Endothelial cell of umbilical vein (primary cell): ENCODE data around the gene BMP2. TPM values are rescaled to one million over a fixed set of nuclear protein-coding genes. Genes with fewer than 3 reads are reported as not detected.

ENCODE experiments used
- BruUV-seq: library from RNA; stranded (reverse); fragments of 400-500 nt; replicated peaks from 2 replicates; lab custom pipeline; 2021; lab: Mats Ljungman, UMichigan
- CTCF ChIA-PET: fragments of 300-600, 350-600 bp; sonication (Branson Sonifier 250); formaldehyde crosslinking; loops from one replicate; lab custom pipeline; 2021; ENCODE audit warnings: antibody characterized with exemption, inconsistent platforms; lab: Charles Lee
- POLR2A ChIA-PET: fragments of 300-600, 350-600 bp; sonication (Branson Sonifier 250); formaldehyde crosslinking; loops from one replicate; lab custom pipeline; 2021; ENCODE audit warnings: antibody characterized with exemption, inconsistent platforms; lab: Charles Lee
- DNase-seq: peaks from one replicate; pipeline ENCODE4 v3.0.0-alpha.2; 2011; ENCODE audit warnings: low read depth, low spot score
- FAIRE-seq: peaks from 2 replicates; lab custom pipeline; 2011; peaks lifted over from hg19 to GRCh38; lab: Jason Lieb, UNC
- H2AFZ ChIP-seq: 2 replicates; pipeline ENCODE4 v1.6.0; 2012; ENCODE audit warnings: low read depth, low read length, control low read depth, inconsistent platforms
- H3K27ac ChIP-seq: 2 replicates; pipeline ENCODE4 v1.5.1; 2011; ENCODE audit warnings: low read depth, mild to moderate bottlenecking, control low read depth, low read length, moderate library complexity; ENCODE audit not compliant: insufficient read depth
- H3K27me3 ChIP-seq, 2 experiments: 2 replicates each; pipeline versions ENCODE4 v1.6.0 to v1.6.1; 2011; ENCODE audit warnings: low read length in 2 of 2, mixed read lengths in 1 of 2; ENCODE audit not compliant: control insufficient read depth in 2 of 2, insufficient read depth in 2 of 2
- H3K36me3 ChIP-seq, 2 experiments: 2 replicates in 1 of 2; 3 replicates in 1 of 2; pipeline ENCODE4 v1.5.1; 2011; ENCODE audit warnings: low read length in 2 of 2, mild to moderate bottlenecking in 1 of 2, moderate library complexity in 1 of 2; ENCODE audit not compliant: control insufficient read depth in 2 of 2, insufficient read depth in 2 of 2; ENCODE audit errors: extremely low read depth in 1 of 2
- H3K4me1 ChIP-seq: 3 replicates; pipeline ENCODE4 v1.5.1; 2011; ENCODE audit warnings: mild to moderate bottlenecking, low read length; ENCODE audit not compliant: control insufficient read depth, insufficient read depth; ENCODE audit errors: extremely low read depth
- H3K4me2 ChIP-seq: 2 replicates; pipeline ENCODE4 v1.6.1; 2011; ENCODE audit warnings: low read length, control low read depth, mixed read lengths; ENCODE audit not compliant: insufficient read depth
- H3K4me3 ChIP-seq, 3 experiments: fragments of 200-600 bp in 1 of 3; sonication (generic), shearing (Covaris generic) in 1 of 3; replicated peaks in 1 of 3; 2 replicates each; pipeline ENCODE4 v1.5.1; 2011 to 2016; ENCODE audit warnings: control low read depth in 3 of 3, low read length in 3 of 3, mild to moderate bottlenecking in 2 of 3, inconsistent platforms in 1 of 3, low read depth in 1 of 3, moderate library complexity in 1 of 3; ENCODE audit not compliant: insufficient read depth in 1 of 3
- H3K79me2 ChIP-seq: 2 replicates; pipeline ENCODE4 v1.6.0; 2012; ENCODE audit warnings: low read length, inconsistent platforms; ENCODE audit not compliant: control insufficient read depth, insufficient read depth
- H3K9ac ChIP-seq: replicated peaks from 2 replicates; pipeline ENCODE3; 2011; ENCODE audit warnings: low read length, control low read depth; ENCODE audit not compliant: insufficient read depth; ENCODE audit errors: extremely low read depth
- H3K9me1 ChIP-seq: replicated peaks from 3 replicates; pipeline ENCODE4 v1.6.0; 2011; ENCODE audit warnings: mild to moderate bottlenecking, low read length; ENCODE audit not compliant: control insufficient read depth, insufficient read depth; ENCODE audit errors: extremely low read depth
- H3K9me3 ChIP-seq: replicated peaks from 2 replicates; pipeline ENCODE4 v1.5.1; 2012; ENCODE audit warnings: low read length, inconsistent platforms; ENCODE audit not compliant: control insufficient read depth, insufficient read depth
- H4K20me1 ChIP-seq: replicated peaks from 2 replicates; pipeline ENCODE3; 2011; ENCODE audit warnings: mild to moderate bottlenecking, low read length; ENCODE audit not compliant: control insufficient read depth, insufficient read depth; ENCODE audit errors: extremely low read depth
- MYC ChIP-seq: IDR thresholded peaks from one replicate; pipeline ENCODE4 v1.6.1; 2011; ENCODE audit warnings: mild to moderate bottlenecking, low read depth, low read length
- dilution Hi-C: fragments of 300-500 bp; cut with MboI; formaldehyde crosslinking; loops from one replicate; pipeline ENCODE4 v1.15.0; 2019; ENCODE audit warnings: low sequenced_read_pairs; ENCODE audit not compliant: extremely low pct_ligation_motif_present
- intact Hi-C: fragments of 100-400 bp; cut with micrococcal nuclease; formaldehyde crosslinking; loops from one replicate; pipeline ENCODE4 v1.10.0; 2022
- polyA plus RNA-seq, 4 experiments: library from polyadenylated mRNA; depleted of rRNA in 3 of 4; stranded (reverse) in 3 of 4; unstranded in 1 of 4; fragments of >200 nt; gene quantifications; 2 replicates each; pipeline versions ENCODE4 v1.2.1 to v1.2.3, GENCODE V29; 2011 to 2012; ENCODE audit warnings: missing spikeins in 1 of 4
- total RNA-seq: library from RNA; stranded (reverse); gene quantifications from 2 replicates; pipeline ENCODE4 v1.2.3, GENCODE V29; 2021
- TF ChIP-seq, protein P1 (sequence below), 2 donors: IDR thresholded peaks; 1 replicate in 1 of 2; 2 replicates in 1 of 2; pipeline ENCODE4 v1.5.1; 2011; ENCODE audit warnings: low read length in 2 of 2, mild to moderate bottlenecking in 2 of 2, moderate library complexity in 2 of 2, control low read depth in 1 of 2, inconsistent platforms in 1 of 2, low read depth in 1 of 2; ENCODE audit not compliant: insufficient read depth in 1 of 2; ENCODE audit errors: extremely low read depth in 1 of 2

The BMP2 gene
- total and polyA plus RNA-seq, 2 donors (not counting 3 experiments of a cell fraction or from before 2014, with no cell fraction given): 7.1 to 15.7 TPM

DNA sequence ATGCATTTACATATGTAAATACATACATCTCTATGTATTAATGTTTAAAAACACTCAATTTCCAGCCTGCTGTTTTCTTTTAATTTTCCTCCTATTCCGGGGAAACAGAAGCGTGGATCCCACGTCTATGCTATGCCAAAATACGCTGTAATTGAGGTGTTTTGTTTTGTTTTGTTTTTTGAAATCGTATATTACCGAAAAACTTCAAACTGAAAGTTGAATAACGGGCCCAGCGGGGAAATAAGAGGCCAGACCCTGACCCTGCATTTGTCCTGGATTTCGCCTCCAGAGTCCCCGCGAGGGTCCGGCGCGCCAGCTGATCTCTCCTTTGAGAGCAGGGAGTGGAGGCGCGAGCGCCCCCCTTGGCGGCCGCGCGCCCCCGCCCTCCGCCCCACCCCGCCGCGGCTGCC lies 355 bp upstream of the BMP2 start:
- Histone ChIP-seq H3K4me1 (peaks cover 21% of the 10 kb centered on the region), H3K4me2 (peak overlapping the region; percentile 92), H3K4me3 (peak overlapping the region; percentile 80 to 99 (median 87)), H3K9ac (peak overlapping the region; percentile 77), H3K27ac (peak overlapping the region; percentile 57), H3K36me3 (peaks cover 0 to 2% of the 10 kb centered on the region in 2 experiments), H2AFZ (peak overlapping the region; percentile 66), H3K27me3 (no peaks in the 10 kb centered on the region), H4K20me1 (no peaks in the 10 kb centered on the region), H3K9me3 (no peaks in the 10 kb centered on the region), H3K79me2 (peaks cover 14% of the 10 kb centered on the region), H3K9me1 (no peaks in the 10 kb centered on the region)
- ChIA-PET POLR2A (no interaction called here), CTCF (interaction anchor here (0.9 to 3.5 kb wide), 13 partner anchors 9 to 1092 kb away, joined by 3 to 45 read pairs (median 7); no protein-coding TSS in a partner anchor)
- FAIRE-seq: no peak
- no peak for DNase-seq
- intact Hi-C loops: loop anchor here (1.0 to 5.0 kb wide), 6 partner anchors 58 to 1092 kb away; no protein-coding TSS in a partner anchor
- dilution Hi-C loops: no loop called here
- BruUV-seq: no TSS peak
- TF ChIP-seq MYC: no peak
- TF ChIP-seq, protein P1, sequence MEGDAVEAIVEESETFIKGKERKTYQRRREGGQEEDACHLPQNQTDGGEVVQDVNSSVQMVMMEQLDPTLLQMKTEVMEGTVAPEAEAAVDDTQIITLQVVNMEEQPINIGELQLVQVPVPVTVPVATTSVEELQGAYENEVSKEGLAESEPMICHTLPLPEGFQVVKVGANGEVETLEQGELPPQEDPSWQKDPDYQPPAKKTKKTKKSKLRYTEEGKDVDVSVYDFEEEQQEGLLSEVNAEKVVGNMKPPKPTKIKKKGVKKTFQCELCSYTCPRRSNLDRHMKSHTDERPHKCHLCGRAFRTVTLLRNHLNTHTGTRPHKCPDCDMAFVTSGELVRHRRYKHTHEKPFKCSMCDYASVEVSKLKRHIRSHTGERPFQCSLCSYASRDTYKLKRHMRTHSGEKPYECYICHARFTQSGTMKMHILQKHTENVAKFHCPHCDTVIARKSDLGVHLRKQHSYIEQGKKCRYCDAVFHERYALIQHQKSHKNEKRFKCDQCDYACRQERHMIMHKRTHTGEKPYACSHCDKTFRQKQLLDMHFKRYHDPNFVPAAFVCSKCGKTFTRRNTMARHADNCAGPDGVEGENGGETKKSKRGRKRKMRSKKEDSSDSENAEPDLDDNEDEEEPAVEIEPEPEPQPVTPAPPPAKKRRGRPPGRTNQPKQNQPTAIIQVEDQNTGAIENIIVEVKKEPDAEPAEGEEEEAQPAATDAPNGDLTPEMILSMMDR (IDR thresholded peaks at IDR 0.05; ENCODE audit: extremely low read depth in 1 of 2, insufficient read depth in 1 of 2, low read depth in 1 of 2, low read length in 2 of 2): peak in 1 of 2 donors; percentile 32
